ENCODE data around the gene CLNK.

- TF ChIP-seq ZBTB34 (CRISPR knock-in tag; IDR thresholded peaks at IDR 0.05): no peak
- no peak for TF ChIP-seq FOXA1 (IDR thresholded peaks at IDR 0.05)
- no peak for TF ChIP-seq FOXA1 (CRISPR knock-in tag; IDR thresholded peaks at IDR 0.05)
- no peak for TF ChIP-seq CTCF (CRISPR knock-in tag; IDR thresholded peaks at IDR 0.05)
- no peak for TF ChIP-seq ESRRA (CRISPR knock-in tag; IDR thresholded peaks at IDR 0.05; ENCODE audit: low read depth)
- no peak for TF ChIP-seq DDIT3 (CRISPR knock-in tag; IDR thresholded peaks at IDR 0.05)
- no peak for TF ChIP-seq AHR (CRISPR knock-in tag; IDR thresholded peaks at IDR 0.05)
- no peak for TF ChIP-seq HNF4G (IDR thresholded peaks at IDR 0.05; ENCODE audit: borderline replicate concordance, low read depth, low read length)
- TF ChIP-seq HNF4G (CRISPR knock-in tag; IDR thresholded peaks at IDR 0.05; ENCODE audit: borderline replicate concordance, low read depth): no peak
- no peak for TF ChIP-seq FUBP1 (CRISPR knock-in tag; IDR thresholded peaks at IDR 0.05; ENCODE audit: borderline replicate concordance)
- TF ChIP-seq NFRKB (IDR thresholded peaks at IDR 0.05): no peak
- no peak for TF ChIP-seq TCF7L2 (IDR thresholded peaks at IDR 0.05; ENCODE audit: low read depth, low read length)
- no peak for TF ChIP-seq RAD21 (CRISPR knock-in tag; IDR thresholded peaks at IDR 0.05)
Observed at GRCh38 chr4:10730019-10730418, 45.5 kb upstream of the CLNK start.
